Activated CD8-positive, alpha-beta memory T cell treated with anti-CD3 and anti-CD28 coated beads, Interleukin-2, amount 10 ng/mL, durations not matched to agents 7 days and 5 days (primary cell): Measurements from ENCODE around the gene TPGS1. TPM values are rescaled to one million over a fixed set of nuclear protein-coding genes. Genes with fewer than 3 reads are reported as not detected.

Source experiments
- ATAC-seq: fragments of 150-1000 bp; cut with Tn5 transposase; one replicate; pipeline ENCODE4 v1.10.0; 2021; ENCODE audit warnings: moderate library complexity
- CTCF ChIA-PET: fragments of 350-600 bp; sonication (Branson Sonifier 250); formaldehyde crosslinking; loops from one replicate; lab custom pipeline; 2021; ENCODE audit warnings: antibody characterized with exemption; lab: Charles Lee
- DNase-seq: peaks from one replicate; pipeline ENCODE4 v3.0.0-alpha.2; 2020
- H3K27ac Mint-ChIP-seq: one replicate; pipeline ENCODE4 v1.8.0; 2021; ENCODE audit warnings: mild to moderate bottlenecking, mixed read lengths
- H3K27me3 Mint-ChIP-seq: one replicate; pipeline ENCODE4 v1.8.0; 2021; ENCODE audit warnings: mixed read lengths
- H3K36me3 Mint-ChIP-seq: one replicate; pipeline ENCODE4 v1.8.0; 2021; ENCODE audit warnings: mild to moderate bottlenecking, mixed read lengths
- H3K4me1 Mint-ChIP-seq: one replicate; pipeline ENCODE4 v1.8.0; 2021; ENCODE audit warnings: mixed read lengths
- H3K4me3 Mint-ChIP-seq: one replicate; pipeline ENCODE4 v1.8.0; 2021; ENCODE audit warnings: mild to moderate bottlenecking, moderate library complexity, mixed read lengths
- H3K9me3 Mint-ChIP-seq: one replicate; pipeline ENCODE4 v1.8.0; 2022; ENCODE audit warnings: low read depth, mixed read lengths
- total RNA-seq, 2 experiments: library from RNA; stranded (reverse); gene quantifications; one replicate each; pipeline ENCODE4 v1.2.3, GENCODE V29; 2021

The TPGS1 gene
- 10 to 100 TPM; 19.4 to 21.6 TPM for total RNA-seq

GRCh38 chr19:507286-508203, at the start of gene TPGS1:
Gene TPGS1 (plus strand): TSS chr19:507497. CDS start chr19:507507, 10 bp downstream.
- CTCF ChIA-PET: interaction anchor here (0.6 to 2.8 kb wide), 14 partner anchors 10 to 241 kb away, joined by 3 to 24 read pairs (median 4); partner anchors contain the start of genes CDC34, GZMM and MADCAM1
- no peaks in the 10 kb centered on the region for H3K9me3 Mint-ChIP-seq
- H3K27me3 Mint-ChIP-seq: no peaks in the 10 kb centered on the region
- H3K36me3 Mint-ChIP-seq: peaks cover 5% of the 10 kb centered on the region
- H3K4me3 Mint-ChIP-seq: peak within 1 kb of the TSS; percentile 83
- DNase-seq (peak; percentile 91), ATAC-seq (peak; percentile 61)
- peaks cover 49% of the 10 kb centered on the region for H3K4me1 Mint-ChIP-seq
- peak within 1 kb of the TSS; percentile 99 for H3K27ac Mint-ChIP-seq

GRCh38 chr19:457636-458035, 49.7 kb upstream of the TPGS1 start:
- Mint-ChIP-seq H3K27ac (no peak overlapping the region), H3K4me3 (no peak overlapping the region), H3K9me3 (no peaks in the 10 kb centered on the region), H3K4me1 (peaks cover 3% of the 10 kb centered on the region), H3K36me3 (no peaks in the 10 kb centered on the region), H3K27me3 (peaks cover 22% of the 10 kb centered on the region)
- ATAC-seq: no peak
- CTCF ChIA-PET: no interaction called here
- no peak for DNase-seq

- no peak for DNase-seq
- ATAC-seq: no peak
- Mint-ChIP-seq H3K27ac (no peak overlapping the region), H3K36me3 (no peaks in the 10 kb centered on the region), H3K9me3 (no peaks in the 10 kb centered on the region), H3K27me3 (peaks cover 24% of the 10 kb centered on the region), H3K4me1 (peaks cover 3% of the 10 kb centered on the region), H3K4me3 (no peak overlapping the region)
- CTCF ChIA-PET: no interaction called here
These were observed 48.9 kb upstream of the TPGS1 start for GRCh38 chr19:458091-459042.

- CTCF ChIA-PET: interaction anchor here (1.0 kb wide), 1 partner anchor 51 kb away, joined by 3 read pairs; no protein-coding TSS in a partner anchor
- H3K4me3 Mint-ChIP-seq: no peak overlapping the region
- peaks cover 24% of the 10 kb centered on the region for H3K27me3 Mint-ChIP-seq
- no peaks in the 10 kb centered on the region for H3K9me3 Mint-ChIP-seq
- H3K27ac Mint-ChIP-seq: no peak overlapping the region
- no peak for DNase-seq
- peaks cover 3% of the 10 kb centered on the region for H3K4me1 Mint-ChIP-seq
- ATAC-seq: no peak
- no peaks in the 10 kb centered on the region for H3K36me3 Mint-ChIP-seq
These were observed 47.4 kb upstream of the TPGS1 start for GRCh38 chr19:459724-460511.

- H3K9me3 Mint-ChIP-seq: no peaks in the 10 kb centered on the region
- H3K27ac Mint-ChIP-seq: no peak within 1 kb of the TSS
- peaks cover 24% of the 10 kb centered on the region for H3K27me3 Mint-ChIP-seq
- peaks cover 3% of the 10 kb centered on the region for H3K4me1 Mint-ChIP-seq
- no peaks in the 10 kb centered on the region for H3K36me3 Mint-ChIP-seq
- ATAC-seq (no peak), DNase-seq (no peak)
- CTCF ChIA-PET: no interaction called here
- H3K4me3 Mint-ChIP-seq: no peak within 1 kb of the TSS
These were observed 46.2 kb upstream of the TPGS1 start, which contains the start of gene SHC2 for GRCh38 chr19:460877-461720. Gene SHC2 (minus strand): TSS chr19:461033. CDS start chr19:460996, 37 bp downstream.

GRCh38 chr19:461721-462551, 45.4 kb upstream of the TPGS1 start:
- Mint-ChIP-seq H3K4me3 (no peak overlapping the region), H3K36me3 (no peaks in the 10 kb centered on the region), H3K4me1 (peaks cover 3% of the 10 kb centered on the region), H3K9me3 (no peaks in the 10 kb centered on the region), H3K27me3 (peaks cover 24% of the 10 kb centered on the region), H3K27ac (no peak overlapping the region)
- CTCF ChIA-PET: no interaction called here
- no peak for ATAC-seq
- no peak for DNase-seq

GRCh38 chr19:463483-464207, 43.7 kb upstream of the TPGS1 start:
- peaks cover 20% of the 10 kb centered on the region for H3K27me3 Mint-ChIP-seq

GRCh38 chr19:464208-464545, 43.1 kb upstream of the TPGS1 start:
- peaks cover 20% of the 10 kb centered on the region for H3K27me3 Mint-ChIP-seq
- DNase-seq: no peak
- H3K4me3 Mint-ChIP-seq: no peak overlapping the region

More at GRCh38 chr19:463483-464207, 43.7 kb upstream of the TPGS1 start:
- H3K27ac Mint-ChIP-seq: no peak overlapping the region
- CTCF ChIA-PET: no interaction called here
- H3K9me3 Mint-ChIP-seq: no peaks in the 10 kb centered on the region
- peaks cover 3% of the 10 kb centered on the region for H3K4me1 Mint-ChIP-seq
- ATAC-seq: no peak
- DNase-seq: no peak
- no peaks in the 10 kb centered on the region for H3K36me3 Mint-ChIP-seq
- H3K4me3 Mint-ChIP-seq: no peak overlapping the region

GRCh38 chr19:465056-465816, 42.1 kb upstream of the TPGS1 start:
- ATAC-seq: no peak
- H3K36me3 Mint-ChIP-seq: no peaks in the 10 kb centered on the region
- no peak for DNase-seq
- peaks cover 14% of the 10 kb centered on the region for H3K27me3 Mint-ChIP-seq
- no peak overlapping the region for H3K4me3 Mint-ChIP-seq
- no peak overlapping the region for H3K27ac Mint-ChIP-seq
- no peaks in the 10 kb centered on the region for H3K9me3 Mint-ChIP-seq
- H3K4me1 Mint-ChIP-seq: no peaks in the 10 kb centered on the region
- CTCF ChIA-PET: no interaction called here

More at GRCh38 chr19:464208-464545, 43.1 kb upstream of the TPGS1 start:
- H3K4me1 Mint-ChIP-seq: peaks cover 3% of the 10 kb centered on the region
- H3K9me3 Mint-ChIP-seq: no peaks in the 10 kb centered on the region
- CTCF ChIA-PET: no interaction called here
- no peaks in the 10 kb centered on the region for H3K36me3 Mint-ChIP-seq
- no peak for ATAC-seq
- no peak overlapping the region for H3K27ac Mint-ChIP-seq

GRCh38 chr19:467554-467953, 39.7 kb upstream of the TPGS1 start:
- CTCF ChIA-PET: no interaction called here
- Mint-ChIP-seq H3K4me1 (no peaks in the 10 kb centered on the region), H3K9me3 (no peaks in the 10 kb centered on the region), H3K27ac (no peak overlapping the region), H3K27me3 (peaks cover 4% of the 10 kb centered on the region), H3K4me3 (no peak overlapping the region), H3K36me3 (no peaks in the 10 kb centered on the region)
- no peak for DNase-seq
- ATAC-seq: no peak
